NK-92 treated with Interleukin-12 subunit alpha and Interleukin-12 subunit beta, amount 100 ng/mL, for 24 hours (cell line): ENCODE data around the gene ZNF19.

Experiments
- DNase-seq: peaks from one replicate; lab custom pipeline; 2025; lab: John Stamatoyannopoulos, UW

The ZNF19 gene

DNA sequence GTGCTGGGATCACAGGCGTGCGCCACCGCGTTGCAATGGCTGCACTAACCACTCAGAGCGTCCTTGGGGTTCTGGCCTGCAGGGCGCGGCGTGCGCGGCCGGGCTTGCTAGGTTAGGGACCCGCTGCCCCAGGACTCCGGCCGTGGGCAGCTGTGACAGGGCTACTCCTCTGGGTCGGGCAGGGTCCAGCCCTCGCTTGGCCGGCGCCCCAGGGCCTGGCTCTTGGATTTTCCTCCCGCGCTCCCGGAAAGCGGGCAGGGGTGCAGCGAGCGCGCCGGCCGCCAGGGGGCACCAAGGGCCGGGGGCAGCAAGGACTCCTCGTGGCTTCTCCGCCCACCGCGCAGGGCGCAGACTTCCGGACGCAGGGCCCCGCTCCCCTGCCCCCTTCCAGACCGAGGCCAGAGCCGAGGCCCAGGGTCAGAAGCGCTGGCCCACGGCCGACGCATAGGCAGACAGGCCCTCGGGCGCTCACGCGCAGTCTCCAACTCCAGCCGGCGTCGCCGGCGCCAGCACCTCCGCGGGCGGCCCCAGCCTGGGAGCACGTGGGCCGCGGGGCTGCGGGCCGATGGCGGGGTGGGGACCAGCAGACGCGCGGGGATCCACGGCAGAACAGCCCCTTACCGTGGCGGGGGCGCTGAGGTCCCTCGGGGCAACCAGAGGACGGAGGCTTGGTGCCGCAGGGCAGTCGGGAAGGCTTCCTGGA is 47.6 kb downstream of the ZNF19 start:
- DNase-seq, result no peak

DNA sequence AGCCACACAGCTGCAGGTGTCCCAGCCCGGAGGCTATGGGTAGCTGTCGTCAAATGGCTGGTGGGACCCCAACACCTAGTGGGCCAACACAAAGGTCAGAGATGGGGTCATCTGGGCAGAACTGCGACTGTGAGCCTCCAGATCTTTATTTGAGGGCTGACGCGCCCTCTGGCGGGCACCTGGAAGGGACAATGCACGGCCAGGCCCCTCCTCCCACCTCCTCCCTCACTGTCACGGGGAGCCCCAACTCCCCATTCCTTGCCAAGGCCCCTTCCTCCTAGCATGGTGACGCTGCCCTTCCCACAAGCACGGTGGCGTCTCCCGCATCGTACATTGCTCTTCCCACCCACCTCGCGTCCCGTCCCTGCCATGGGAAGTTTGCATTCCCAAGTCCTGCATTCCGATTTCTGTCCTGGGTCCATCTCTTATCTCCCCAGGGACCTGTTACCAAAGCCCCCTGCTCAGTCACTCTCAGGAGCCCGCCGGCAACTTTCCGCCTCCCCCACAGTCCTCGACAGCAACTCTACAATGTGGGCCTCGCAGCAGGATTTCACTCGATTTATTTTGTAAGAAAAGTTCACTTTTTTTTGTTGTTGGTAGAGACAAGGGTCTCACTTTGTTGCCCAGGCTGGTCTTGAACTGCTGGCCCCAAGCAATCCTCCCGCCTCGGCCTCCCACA is 48.3 kb downstream of the ZNF19 start:
- no peak for DNase-seq

GRCh38 chr16:71439523-71439922 is 49.6 kb downstream of the ZNF19 start:
- no peak for DNase-seq

DNA sequence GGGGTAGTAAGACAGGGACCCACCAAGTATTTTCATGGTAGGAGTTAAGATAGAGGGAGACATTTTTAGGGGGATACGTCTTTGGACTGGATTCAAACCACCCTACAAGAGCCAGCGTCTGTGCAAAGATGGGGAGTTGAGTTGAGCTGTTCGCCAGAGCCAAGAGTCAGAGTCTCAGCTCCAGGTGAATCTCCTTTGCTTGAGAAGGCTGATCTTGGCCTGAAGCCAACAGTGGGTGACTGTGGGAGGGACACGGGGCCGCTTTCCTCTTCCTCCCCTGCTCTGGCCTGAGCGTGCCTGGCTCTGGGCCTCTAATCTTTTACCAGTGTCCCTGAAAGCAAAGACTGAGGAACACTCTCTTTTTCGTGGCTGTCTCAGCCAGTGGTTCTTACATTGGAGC is 52.7 kb downstream of the ZNF19 start:
- DNase-seq, result no peak

GRCh38 chr16:71432906-71433305 is 56.2 kb downstream of the ZNF19 start:
- DNase-seq, result no peak

DNA sequence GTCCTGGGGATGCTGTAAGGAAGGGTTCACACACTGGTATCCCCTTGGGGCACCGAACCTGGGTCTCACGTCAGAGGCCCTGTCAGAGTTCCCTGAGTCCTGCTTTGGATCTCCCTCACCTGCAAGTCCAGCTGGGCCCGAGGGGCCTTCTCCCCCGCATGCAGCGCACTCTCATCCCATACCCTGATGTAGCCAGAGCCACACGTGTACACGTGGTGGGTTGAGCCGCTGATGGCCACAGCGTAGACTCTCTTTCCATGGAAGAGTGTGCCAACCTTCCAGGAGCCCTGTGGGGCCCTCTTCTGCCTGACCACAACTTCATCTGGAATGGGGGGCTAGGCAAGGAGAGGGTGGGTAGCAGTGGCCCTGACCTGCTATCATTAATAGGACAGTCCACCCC is 57.1 kb downstream of the ZNF19 start:
- DNase-seq, result no peak

DNA sequence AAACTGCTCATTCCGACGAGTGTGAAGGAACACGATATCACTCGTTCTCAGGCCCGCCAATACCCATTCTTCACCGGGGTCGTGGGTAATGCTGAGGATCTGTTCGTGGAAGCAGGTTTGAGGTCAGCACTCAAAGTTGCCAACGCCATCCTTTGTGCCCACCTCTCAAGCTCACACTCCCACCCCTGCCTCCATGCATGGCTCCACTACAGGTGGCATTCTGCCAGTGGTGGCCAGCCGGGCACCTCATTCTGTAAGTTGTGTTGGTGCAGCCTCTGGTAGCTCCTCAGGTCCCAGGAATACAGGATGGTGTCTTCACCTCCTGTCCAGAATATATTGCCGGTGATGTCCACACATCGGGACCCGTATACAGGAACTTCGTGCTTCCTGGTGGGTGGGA is 57.9 kb downstream of the ZNF19 start:
- DNase-seq, result no peak

GRCh38 chr16:71430744-71431143 is 58.4 kb downstream of the ZNF19 start:
- DNase-seq, result no peak

GRCh38 chr16:71429581-71429980 is 59.5 kb downstream of the ZNF19 start:
- DNase-seq, result no peak

- no peak for DNase-seq
Observed at GRCh38 chr16:71428883-71429282, 60.2 kb downstream of the ZNF19 start.

GRCh38 chr16:71428385-71428784 is 60.7 kb downstream of the ZNF19 start:
- DNase-seq, result no peak

DNA sequence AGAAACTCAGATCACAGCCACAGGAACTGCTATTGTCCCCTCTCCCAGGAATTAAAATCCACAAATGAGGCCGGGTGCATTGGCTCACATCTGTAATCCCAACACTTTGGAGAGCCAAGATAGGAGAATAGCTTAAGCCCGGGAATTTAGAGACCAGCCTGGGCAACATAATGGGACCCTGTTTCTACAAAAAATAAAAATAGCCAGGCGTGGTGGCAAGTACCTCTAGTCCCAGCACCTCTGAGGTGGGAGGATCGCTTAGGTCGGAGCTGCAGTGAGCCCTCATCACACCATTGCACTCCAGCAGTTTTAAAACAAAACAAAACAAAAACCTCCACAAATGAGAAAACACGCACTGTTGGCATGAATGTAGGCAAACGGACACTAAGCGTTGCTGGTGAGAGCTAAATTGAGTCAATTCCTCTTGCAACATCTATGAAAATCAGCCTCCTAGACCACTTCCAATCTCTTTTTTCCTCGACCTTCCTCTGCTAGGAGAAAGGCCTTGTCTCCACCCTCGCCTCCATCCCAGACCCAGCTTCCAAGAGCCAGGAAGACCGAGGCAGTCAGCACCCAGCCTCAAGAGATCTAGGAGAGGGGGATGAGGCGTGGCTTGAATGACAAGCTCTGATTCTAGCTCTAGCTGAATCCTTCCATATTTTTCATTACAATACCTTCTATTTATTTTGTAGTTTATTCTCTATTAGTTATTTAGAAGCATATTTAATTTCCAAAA is 62.1 kb downstream of the ZNF19 start:
- DNase-seq, result no peak

- no peak for DNase-seq
Observed at GRCh38 chr16:71426069-71426879, 62.9 kb downstream of the ZNF19 start.

- no peak for DNase-seq
Observed at GRCh38 chr16:71425746-71426068, 63.4 kb downstream of the ZNF19 start.

- DNase-seq, result no peak
Observed at GRCh38 chr16:71424626-71425025, 64.5 kb downstream of the ZNF19 start.

DNA sequence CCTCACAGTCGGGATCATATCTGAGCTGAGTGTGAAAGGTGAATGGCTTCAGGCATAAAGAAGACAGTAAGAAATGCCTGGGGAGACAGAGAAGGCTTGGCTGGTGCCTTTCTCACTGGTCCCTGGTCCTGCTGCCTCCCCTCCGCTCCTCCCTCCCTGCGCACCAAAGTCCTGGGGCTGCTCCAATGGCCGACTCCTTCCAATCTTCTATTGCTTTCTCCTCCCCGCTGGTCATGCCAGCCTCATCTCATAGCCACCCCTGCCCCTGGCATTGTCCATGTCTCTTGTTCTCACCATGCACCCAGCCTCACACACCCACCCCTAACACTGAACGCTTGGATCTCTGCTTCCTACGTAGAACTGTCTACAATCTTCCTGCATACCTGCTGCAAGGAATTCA is 65.3 kb downstream of the ZNF19 start:
- no peak for DNase-seq
